BJ (cell line): Measurements from ENCODE around the gene KLHL29. TPM values are rescaled to one million over a fixed set of nuclear protein-coding genes. Genes with fewer than 3 reads are reported as not detected.

ENCODE experiments used
- CTCF ChIA-PET: fragments of 350-600 bp; formaldehyde crosslinking; extraction: SDS; loops from one replicate; lab custom pipeline; 2021; ENCODE audit warnings: antibody characterized with exemption, inconsistent platforms; lab: Yijun Ruan, JAX
- POLR2A ChIA-PET: fragments of 300-600 bp; sonication (Branson Sonifier 250); formaldehyde crosslinking; extraction: SDS; loops from one replicate; lab custom pipeline; 2021; ENCODE audit warnings: antibody characterized with exemption; lab: Charles Lee
- DNase-seq: peaks from one replicate; pipeline ENCODE4 v3.0.0-alpha.2; 2011; ENCODE audit warnings: low read depth
- H3K27me3 ChIP-seq: 2 replicates; pipeline ENCODE4 v1.6.0; 2011; ENCODE audit warnings: low read length; ENCODE audit not compliant: control insufficient read depth, insufficient read depth
- H3K36me3 ChIP-seq: 2 replicates; pipeline ENCODE4 v1.5.1; 2011; ENCODE audit warnings: low read length; ENCODE audit not compliant: control insufficient read depth, insufficient read depth
- H3K4me3 ChIP-seq: 2 replicates; pipeline ENCODE4 v1.5.1; 2011; ENCODE audit warnings: low read depth, mild to moderate bottlenecking, control low read depth, low read length
- polyA plus RNA-seq: library from polyadenylated mRNA; depleted of rRNA; stranded (reverse); fragments of >200 nt; gene quantifications from 2 replicates; pipeline ENCODE4 v1.2.3, GENCODE V29; 2011
- TF ChIP-seq, protein P1 (sequence below): IDR thresholded peaks from 2 replicates; pipeline ENCODE4 v1.5.1; 2011; ENCODE audit warnings: low read depth, mild to moderate bottlenecking, control low read depth, inconsistent platforms, low read length, moderate library complexity; ENCODE audit not compliant: insufficient read depth

The KLHL29 gene
- polyA plus RNA-seq, 1 experiment, result 10.0 TPM

DNA sequence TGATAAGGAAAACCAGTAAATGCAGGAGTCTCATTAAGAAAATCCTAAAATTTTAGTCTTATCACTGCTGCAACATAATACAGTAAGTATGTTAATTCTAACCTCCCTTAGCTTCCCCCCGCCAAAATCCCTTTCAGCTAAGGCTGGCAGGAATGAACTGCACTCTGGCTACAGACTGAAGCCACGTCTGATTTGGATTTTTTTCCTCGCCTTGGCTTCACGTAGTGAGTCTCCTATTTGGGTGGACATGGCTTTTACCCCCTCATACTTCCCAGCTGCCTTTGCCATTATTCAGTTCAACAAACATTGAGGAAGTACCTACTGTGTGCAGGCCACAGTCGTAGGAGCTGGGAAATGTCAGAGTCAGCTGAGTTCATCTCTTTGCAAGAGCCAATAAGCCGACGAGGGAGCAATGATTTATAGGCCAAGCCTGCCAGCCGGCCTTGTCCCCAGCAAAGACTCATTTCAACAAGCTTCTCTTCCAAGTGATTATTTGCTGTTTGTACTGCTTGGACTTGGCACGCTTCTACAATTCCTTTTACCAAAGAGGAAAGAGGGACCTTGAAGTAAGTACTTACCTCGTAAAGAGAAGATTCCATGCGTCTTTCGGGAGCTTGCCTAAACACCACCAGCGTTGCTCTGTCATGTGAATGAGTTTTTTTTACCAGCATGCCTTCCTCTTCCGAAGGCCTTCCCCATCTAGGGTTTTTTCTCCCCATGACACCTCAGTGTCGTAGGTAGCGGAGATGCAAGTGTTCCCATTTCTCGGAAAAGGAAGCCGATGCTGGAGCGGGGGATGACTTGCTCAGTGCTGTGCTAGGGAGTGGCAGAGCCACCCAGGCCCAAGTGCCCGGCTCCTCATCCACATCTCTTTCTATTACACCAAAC lies 138.6 kb downstream of the KLHL29 start:
- no peak overlapping the region for H3K4me3 ChIP-seq
- ChIA-PET CTCF (interaction anchor here (1.5 kb wide), 1 partner anchor 173 kb away, joined by 3 read pairs; no protein-coding TSS in a partner anchor), POLR2A (no interaction called here)
- no peaks in the 10 kb centered on the region for H3K27me3 ChIP-seq
- TF ChIP-seq, protein P1, sequence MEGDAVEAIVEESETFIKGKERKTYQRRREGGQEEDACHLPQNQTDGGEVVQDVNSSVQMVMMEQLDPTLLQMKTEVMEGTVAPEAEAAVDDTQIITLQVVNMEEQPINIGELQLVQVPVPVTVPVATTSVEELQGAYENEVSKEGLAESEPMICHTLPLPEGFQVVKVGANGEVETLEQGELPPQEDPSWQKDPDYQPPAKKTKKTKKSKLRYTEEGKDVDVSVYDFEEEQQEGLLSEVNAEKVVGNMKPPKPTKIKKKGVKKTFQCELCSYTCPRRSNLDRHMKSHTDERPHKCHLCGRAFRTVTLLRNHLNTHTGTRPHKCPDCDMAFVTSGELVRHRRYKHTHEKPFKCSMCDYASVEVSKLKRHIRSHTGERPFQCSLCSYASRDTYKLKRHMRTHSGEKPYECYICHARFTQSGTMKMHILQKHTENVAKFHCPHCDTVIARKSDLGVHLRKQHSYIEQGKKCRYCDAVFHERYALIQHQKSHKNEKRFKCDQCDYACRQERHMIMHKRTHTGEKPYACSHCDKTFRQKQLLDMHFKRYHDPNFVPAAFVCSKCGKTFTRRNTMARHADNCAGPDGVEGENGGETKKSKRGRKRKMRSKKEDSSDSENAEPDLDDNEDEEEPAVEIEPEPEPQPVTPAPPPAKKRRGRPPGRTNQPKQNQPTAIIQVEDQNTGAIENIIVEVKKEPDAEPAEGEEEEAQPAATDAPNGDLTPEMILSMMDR, result no peak
- no peak for DNase-seq
- peaks cover 1% of the 10 kb centered on the region; the same call in 1 of the 2 replicates for H3K36me3 ChIP-seq

DNA sequence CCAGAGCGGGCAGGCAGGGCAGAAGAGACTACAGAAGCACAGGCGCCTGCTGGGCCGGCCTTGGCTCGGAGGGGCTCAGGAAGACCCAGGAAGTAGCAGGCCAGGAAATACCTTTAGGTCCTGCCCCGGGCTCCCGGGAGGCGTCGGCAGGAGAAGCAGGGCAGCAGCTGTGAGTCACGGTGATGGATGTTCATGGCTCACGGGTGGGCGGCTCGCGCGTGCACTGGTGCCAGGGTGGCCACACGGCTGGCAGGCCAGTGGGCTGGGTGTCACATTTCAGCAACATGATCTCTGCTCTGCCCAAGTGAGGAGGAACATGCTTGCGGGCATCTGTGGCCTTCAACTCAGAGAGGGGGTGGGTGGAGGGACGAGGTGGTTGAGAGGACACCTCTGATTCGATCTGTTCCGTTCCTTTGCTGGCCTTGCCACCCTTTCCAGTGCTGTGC lies 139.3 kb downstream of the KLHL29 start:
- Histone ChIP-seq H3K36me3 (peaks cover 1% of the 10 kb centered on the region; the same call in 1 of the 2 replicates), H3K27me3 (no peaks in the 10 kb centered on the region), H3K4me3 (no peak overlapping the region)
- ChIA-PET CTCF (no interaction called here), POLR2A (no interaction called here)
- peak; percentile 15 for DNase-seq
- TF ChIP-seq, protein P1, result no peak

DNA sequence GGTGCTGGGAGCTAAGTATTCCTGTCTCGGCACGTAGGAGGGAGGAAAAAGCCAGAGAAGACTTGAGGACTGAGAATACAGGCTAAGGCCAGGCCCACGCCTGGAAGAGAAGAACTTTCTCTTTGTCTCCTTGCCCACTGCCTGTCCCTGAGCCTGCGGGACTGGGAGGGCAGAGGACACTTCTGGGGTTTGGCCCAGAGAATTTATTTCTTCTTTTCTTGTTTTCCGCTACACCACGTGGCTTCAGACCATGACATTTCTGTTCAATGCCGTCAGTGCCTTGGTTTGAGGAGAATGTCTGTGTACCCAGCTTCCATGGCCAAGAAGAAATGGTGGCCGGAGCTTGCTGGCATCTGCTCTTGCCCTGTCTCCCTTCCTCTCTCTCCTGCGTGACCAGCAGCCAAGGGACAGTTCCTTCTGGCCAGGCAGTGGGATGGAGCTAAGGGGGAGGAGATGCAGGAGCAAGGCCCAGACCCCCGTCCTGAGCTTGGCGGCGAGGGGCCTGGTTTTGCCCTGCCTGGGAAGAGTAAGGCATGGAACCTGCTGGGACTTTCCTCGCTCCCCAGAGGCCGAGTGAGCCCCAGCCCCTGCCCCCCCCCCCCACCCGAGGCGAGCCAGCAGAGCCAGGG lies 140.3 kb downstream of the KLHL29 start:
- CTCF ChIA-PET, result interaction anchor here (1.8 kb wide), 1 partner anchor 20 kb away, joined by 5 read pairs; no protein-coding TSS in a partner anchor

DNA sequence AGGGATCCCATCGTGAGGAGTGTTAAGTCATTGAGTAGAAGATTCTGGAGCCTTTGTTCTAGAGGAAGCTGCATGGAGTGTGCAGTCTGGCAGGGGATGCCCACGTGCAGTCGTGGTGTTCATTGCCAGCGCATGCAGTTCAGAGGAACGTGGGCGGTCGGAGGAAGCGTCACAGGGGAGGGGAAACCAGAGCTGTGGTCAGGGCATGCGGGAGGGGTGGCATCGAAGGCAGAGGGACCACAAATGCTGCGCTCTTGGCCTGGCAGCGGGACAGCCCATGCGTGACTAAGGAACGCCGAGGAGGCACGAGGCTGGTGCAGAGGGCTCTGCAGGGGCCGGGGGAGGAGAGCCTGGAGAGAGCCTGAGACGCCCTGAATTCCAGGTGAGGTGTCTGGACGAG lies 141.1 kb downstream of the KLHL29 start:
- ChIA-PET CTCF (interaction anchor here (1.8 kb wide), 1 partner anchor 21 kb away, joined by 5 read pairs; no protein-coding TSS in a partner anchor), POLR2A (no interaction called here)
- no peak for DNase-seq
- Histone ChIP-seq H3K27me3 (no peaks in the 10 kb centered on the region), H3K4me3 (no peak overlapping the region), H3K36me3 (peaks cover 3% of the 10 kb centered on the region; the same call in 1 of the 2 replicates)
- TF ChIP-seq, protein P1, result no peak

More for the DNA sequence above, 140.3 kb downstream of the KLHL29 start:
- Histone ChIP-seq H3K36me3 (peaks cover 1% of the 10 kb centered on the region; the same call in 1 of the 2 replicates), H3K4me3 (no peak overlapping the region), H3K27me3 (no peaks in the 10 kb centered on the region)
- TF ChIP-seq, protein P1, result no peak
- DNase-seq, result no peak
- POLR2A ChIA-PET, result no interaction called here
